ENCODE results near the gene CEP152.

DNA sequence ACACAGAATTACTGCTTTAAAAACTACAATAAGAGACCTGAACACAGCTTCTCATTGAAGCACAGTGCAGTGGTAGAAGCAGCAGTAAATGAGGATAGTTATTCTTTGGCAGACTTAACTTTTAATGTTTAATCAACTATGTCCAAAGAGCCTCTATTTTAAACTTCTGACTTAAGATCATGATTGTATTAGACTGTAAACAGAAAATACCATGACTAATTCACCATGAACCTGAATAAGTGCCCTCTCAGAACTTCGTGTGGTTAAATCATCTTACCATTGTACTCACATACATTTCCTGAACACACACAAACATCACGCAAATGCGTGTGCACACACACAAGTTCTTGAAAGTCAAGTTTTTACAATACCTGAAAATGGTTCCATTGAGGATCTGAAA, 13.9 kb downstream of the CEP152 start:
- no peak for TF ChIP-seq EZH2phosphoT487 (IDR thresholded peaks at IDR 0.05; ENCODE audit: low read depth)
- TF ChIP-seq, protein P1, sequence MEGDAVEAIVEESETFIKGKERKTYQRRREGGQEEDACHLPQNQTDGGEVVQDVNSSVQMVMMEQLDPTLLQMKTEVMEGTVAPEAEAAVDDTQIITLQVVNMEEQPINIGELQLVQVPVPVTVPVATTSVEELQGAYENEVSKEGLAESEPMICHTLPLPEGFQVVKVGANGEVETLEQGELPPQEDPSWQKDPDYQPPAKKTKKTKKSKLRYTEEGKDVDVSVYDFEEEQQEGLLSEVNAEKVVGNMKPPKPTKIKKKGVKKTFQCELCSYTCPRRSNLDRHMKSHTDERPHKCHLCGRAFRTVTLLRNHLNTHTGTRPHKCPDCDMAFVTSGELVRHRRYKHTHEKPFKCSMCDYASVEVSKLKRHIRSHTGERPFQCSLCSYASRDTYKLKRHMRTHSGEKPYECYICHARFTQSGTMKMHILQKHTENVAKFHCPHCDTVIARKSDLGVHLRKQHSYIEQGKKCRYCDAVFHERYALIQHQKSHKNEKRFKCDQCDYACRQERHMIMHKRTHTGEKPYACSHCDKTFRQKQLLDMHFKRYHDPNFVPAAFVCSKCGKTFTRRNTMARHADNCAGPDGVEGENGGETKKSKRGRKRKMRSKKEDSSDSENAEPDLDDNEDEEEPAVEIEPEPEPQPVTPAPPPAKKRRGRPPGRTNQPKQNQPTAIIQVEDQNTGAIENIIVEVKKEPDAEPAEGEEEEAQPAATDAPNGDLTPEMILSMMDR (IDR thresholded peaks at IDR 0.05; ENCODE audit: low read depth, low read length): no peak
